KMS-11 (cell line): ENCODE results near the gene SPOCD1.

ENCODE experiments used
- H2AFZ ChIP-seq: fragments of 200-600 bp; sonication (generic); 2 replicates; pipeline ENCODE4 v1.6.1; 2016; ENCODE audit warnings: antibody characterized with exemption, mixed run types, low read depth
- H3K27ac ChIP-seq: fragments of 200-600 bp; sonication (generic); 2 replicates; pipeline ENCODE4 v1.6.1; 2016; ENCODE audit warnings: mild to moderate bottlenecking, mixed run types
- H3K27me3 ChIP-seq: fragments of 200-600 bp; sonication (generic); 2 replicates; pipeline ENCODE4 v1.6.1; 2017; ENCODE audit warnings: mild to moderate bottlenecking, low read depth, mixed run types, moderate library complexity; ENCODE audit not compliant: insufficient read depth
- H3K36me3 ChIP-seq: fragments of 200-600 bp; sonication (generic); 2 replicates; pipeline ENCODE4 v1.6.1; 2017; ENCODE audit warnings: mild to moderate bottlenecking, mixed run types; ENCODE audit not compliant: insufficient read depth
- H3K4me1 ChIP-seq: fragments of 200-600 bp; sonication (generic); 2 replicates; pipeline ENCODE4 v1.6.1; 2016; ENCODE audit warnings: mild to moderate bottlenecking, low read depth, mixed run types; ENCODE audit not compliant: poor library complexity, severe bottlenecking
- H3K4me2 ChIP-seq: fragments of 200-600 bp; sonication (generic); 2 replicates; pipeline ENCODE4 v1.7.0; 2016; ENCODE audit warnings: mild to moderate bottlenecking, mixed run types
- H3K4me3 ChIP-seq: fragments of 200-600 bp; sonication (generic); IDR thresholded peaks from 2 replicates; pipeline ENCODE4 v1.6.1; 2017; ENCODE audit warnings: low read depth, low read length, mixed read lengths; ENCODE audit not compliant: insufficient read depth
- H3K79me2 ChIP-seq: fragments of 200-600 bp; sonication (generic); 2 replicates; pipeline ENCODE4 v1.6.1; 2016; ENCODE audit warnings: low read depth, mixed run types; ENCODE audit not compliant: insufficient read depth
- H3K9ac ChIP-seq: fragments of 200-600 bp; sonication (generic); 2 replicates; pipeline ENCODE4 v1.6.1; 2016; ENCODE audit warnings: mild to moderate bottlenecking, mixed run types
- H4K20me1 ChIP-seq: fragments of 200-600 bp; sonication (generic); 2 replicates; pipeline ENCODE4 v1.6.1; 2016; ENCODE audit warnings: mild to moderate bottlenecking, mixed run types; ENCODE audit not compliant: insufficient read depth
- TF ChIP-seq, protein P1 (sequence below): fragments of 200-600 bp; sonication (generic); conservative IDR thresholded peaks from 2 replicates; pipeline ENCODE4 v1.6.1; 2017; ENCODE audit warnings: low read depth, mild to moderate bottlenecking, antibody characterized with exemption, low read length, moderate library complexity, mixed read lengths

The SPOCD1 gene

DNA sequence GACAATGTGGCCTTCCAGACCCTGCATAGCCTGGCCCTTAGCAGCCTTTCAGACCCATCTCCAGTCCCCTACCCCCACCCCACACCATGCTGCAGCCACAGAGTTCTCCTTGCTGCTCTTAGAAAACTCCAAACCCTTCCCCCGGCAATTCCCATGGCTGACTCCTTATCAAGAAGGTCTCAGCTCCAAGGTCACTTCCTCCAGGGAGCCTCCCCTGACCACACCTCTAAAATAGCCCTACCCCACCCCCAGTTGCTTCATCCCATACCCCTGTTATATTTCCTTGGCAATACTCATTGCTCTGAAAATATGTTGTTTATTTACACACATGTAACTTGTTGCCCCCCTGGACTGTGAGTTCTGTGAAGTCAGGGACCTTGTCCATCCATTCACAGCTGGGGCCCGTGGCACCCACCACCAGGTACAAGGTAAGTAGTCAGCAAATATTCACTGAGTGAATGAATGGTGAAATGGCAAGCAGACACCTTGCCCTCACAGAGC lies 47.4 kb downstream of the SPOCD1 start:
- no peak overlapping the region for H3K4me3 ChIP-seq
- TF ChIP-seq, protein P1, sequence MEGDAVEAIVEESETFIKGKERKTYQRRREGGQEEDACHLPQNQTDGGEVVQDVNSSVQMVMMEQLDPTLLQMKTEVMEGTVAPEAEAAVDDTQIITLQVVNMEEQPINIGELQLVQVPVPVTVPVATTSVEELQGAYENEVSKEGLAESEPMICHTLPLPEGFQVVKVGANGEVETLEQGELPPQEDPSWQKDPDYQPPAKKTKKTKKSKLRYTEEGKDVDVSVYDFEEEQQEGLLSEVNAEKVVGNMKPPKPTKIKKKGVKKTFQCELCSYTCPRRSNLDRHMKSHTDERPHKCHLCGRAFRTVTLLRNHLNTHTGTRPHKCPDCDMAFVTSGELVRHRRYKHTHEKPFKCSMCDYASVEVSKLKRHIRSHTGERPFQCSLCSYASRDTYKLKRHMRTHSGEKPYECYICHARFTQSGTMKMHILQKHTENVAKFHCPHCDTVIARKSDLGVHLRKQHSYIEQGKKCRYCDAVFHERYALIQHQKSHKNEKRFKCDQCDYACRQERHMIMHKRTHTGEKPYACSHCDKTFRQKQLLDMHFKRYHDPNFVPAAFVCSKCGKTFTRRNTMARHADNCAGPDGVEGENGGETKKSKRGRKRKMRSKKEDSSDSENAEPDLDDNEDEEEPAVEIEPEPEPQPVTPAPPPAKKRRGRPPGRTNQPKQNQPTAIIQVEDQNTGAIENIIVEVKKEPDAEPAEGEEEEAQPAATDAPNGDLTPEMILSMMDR, result no peak
- no peaks in the 10 kb centered on the region for H3K36me3 ChIP-seq
- H3K9ac ChIP-seq, result no peak overlapping the region
- no peaks in the 10 kb centered on the region for H4K20me1 ChIP-seq
- H3K79me2 ChIP-seq, result no peaks in the 10 kb centered on the region
- H3K27ac ChIP-seq, result no peak overlapping the region
- no peak overlapping the region for H2AFZ ChIP-seq
- H3K4me1 ChIP-seq, result peaks cover 8% of the 10 kb centered on the region
- H3K4me2 ChIP-seq, result no peak overlapping the region
- peaks cover 19% of the 10 kb centered on the region for H3K27me3 ChIP-seq

DNA sequence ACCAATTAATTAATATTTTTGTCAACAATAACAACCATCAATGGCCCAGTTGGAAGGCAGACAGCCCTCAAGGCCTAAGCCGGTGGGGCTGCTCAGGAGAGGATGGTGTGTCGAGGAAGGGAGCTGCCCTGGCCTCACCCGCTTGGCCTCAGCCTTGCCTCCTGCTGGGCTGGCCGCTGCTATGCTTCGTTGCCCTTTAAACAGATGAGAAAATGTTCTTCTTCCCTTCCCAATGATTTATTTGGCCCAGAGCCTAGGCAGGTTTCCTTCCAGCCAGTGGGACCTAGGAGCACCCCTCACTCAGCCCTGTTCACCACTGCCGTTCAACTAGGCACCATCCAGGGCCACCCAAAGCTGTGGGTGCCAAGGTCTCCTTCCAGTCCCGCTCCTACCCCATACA lies 48.6 kb downstream of the SPOCD1 start:
- no peaks in the 10 kb centered on the region for H4K20me1 ChIP-seq
- no peak overlapping the region for H2AFZ ChIP-seq
- H3K27me3 ChIP-seq, result peaks cover 32% of the 10 kb centered on the region
- no peaks in the 10 kb centered on the region for H3K36me3 ChIP-seq
- no peaks in the 10 kb centered on the region for H3K79me2 ChIP-seq
- H3K4me1 ChIP-seq, result peaks cover 8% of the 10 kb centered on the region
- no peak overlapping the region for H3K4me3 ChIP-seq
- H3K27ac ChIP-seq, result no peak overlapping the region
- H3K9ac ChIP-seq, result no peak overlapping the region
- no peak overlapping the region for H3K4me2 ChIP-seq
- TF ChIP-seq, protein P1, result no peak

DNA sequence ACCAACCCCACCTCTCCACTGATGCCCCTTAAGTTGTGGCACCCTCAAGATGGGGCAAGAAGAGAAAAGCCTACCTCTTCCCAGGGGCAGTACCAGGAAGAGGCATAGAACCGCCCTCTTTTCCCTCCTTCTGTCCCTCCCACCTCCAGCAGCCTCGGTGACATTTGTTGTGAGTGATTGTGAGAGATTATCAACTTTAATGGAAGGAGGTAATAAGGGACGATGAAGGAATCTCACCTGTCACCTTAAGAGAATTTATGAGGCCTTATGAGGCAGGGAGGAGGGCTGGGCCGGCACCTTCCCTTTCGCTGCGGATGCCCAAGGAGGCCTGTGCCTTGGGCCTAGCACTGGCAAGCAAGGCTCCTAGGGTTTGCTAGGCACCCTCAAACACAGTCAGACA lies 50.3 kb downstream of the SPOCD1 start:
- H3K36me3 ChIP-seq, result no peaks in the 10 kb centered on the region
- peaks cover 12% of the 10 kb centered on the region for H3K4me1 ChIP-seq
- no peaks in the 10 kb centered on the region for H3K79me2 ChIP-seq
- no peaks in the 10 kb centered on the region for H4K20me1 ChIP-seq
- no peak overlapping the region for H3K4me3 ChIP-seq
- no peak overlapping the region for H3K27ac ChIP-seq
- H3K9ac ChIP-seq, result no peak overlapping the region
- no peak overlapping the region for H2AFZ ChIP-seq
- peaks cover 43% of the 10 kb centered on the region for H3K27me3 ChIP-seq
- H3K4me2 ChIP-seq, result no peak overlapping the region
- TF ChIP-seq, protein P1, result no peak

DNA sequence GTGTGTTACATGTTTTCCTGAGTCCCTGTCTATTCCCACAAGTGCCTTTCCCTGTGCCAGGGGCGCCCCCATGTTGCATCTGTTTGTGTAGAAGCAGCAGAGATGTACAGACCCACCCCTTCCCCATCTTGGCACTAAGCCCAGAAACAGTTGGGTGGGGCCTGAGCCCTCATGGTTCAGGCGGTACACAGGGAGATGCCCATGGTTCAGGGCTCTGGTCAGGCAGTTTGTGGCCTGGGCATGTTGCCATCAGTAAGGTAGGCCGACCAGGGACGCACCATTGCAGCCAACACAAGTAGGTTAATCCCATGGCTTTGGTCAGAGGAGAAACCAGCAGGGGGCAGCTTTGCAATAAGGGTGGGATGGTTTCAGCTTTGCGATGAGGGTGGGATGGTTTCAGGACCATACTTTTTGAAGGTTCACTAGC lies 50.8 kb downstream of the SPOCD1 start:
- Histone ChIP-seq H3K9ac (no peak overlapping the region), H2AFZ (no peak overlapping the region), H3K36me3 (no peaks in the 10 kb centered on the region), H3K4me1 (peaks cover 12% of the 10 kb centered on the region), H4K20me1 (no peaks in the 10 kb centered on the region), H3K27ac (no peak overlapping the region), H3K27me3 (peaks cover 45% of the 10 kb centered on the region), H3K4me3 (no peak overlapping the region), H3K4me2 (no peak overlapping the region), H3K79me2 (no peaks in the 10 kb centered on the region)
- TF ChIP-seq, protein P1, result no peak; the same call in 1 of the 2 replicates
